GM06990 (cell line): ENCODE measurements around the gene COMP.
"Not testable (repeated sequence)": the region's sequence is repeated elsewhere in the genome, so short reads cannot be mapped to it uniquely, and the experiment has no call there.

Experiments used
- DNase-seq: peaks from one replicate; pipeline ENCODE4 v3.0.0-alpha.2; 2011; ENCODE audit not compliant: insufficient read length; ENCODE audit errors: extremely low read depth
- H3K27me3 ChIP-seq: replicated peaks from 2 replicates; pipeline ENCODE4 v1.6.0; 2011; ENCODE audit warnings: low read length; ENCODE audit not compliant: control insufficient read depth, insufficient read depth
- H3K36me3 ChIP-seq: 2 replicates; pipeline ENCODE4 v1.5.1; 2011; ENCODE audit warnings: low read length; ENCODE audit not compliant: control insufficient read depth, insufficient read depth
- H3K4me3 ChIP-seq: replicated peaks from 2 replicates; pipeline ENCODE4 v1.5.1; 2011; ENCODE audit warnings: low read depth, mild to moderate bottlenecking, control low read depth, low read length
- TF ChIP-seq, protein P1 (sequence below): IDR thresholded peaks from 2 replicates; pipeline ENCODE4 v1.5.1; 2011; ENCODE audit warnings: low read length, control low read depth, mild to moderate bottlenecking, inconsistent platforms; ENCODE audit not compliant: insufficient read depth, poor library complexity, severe bottlenecking

COMP gene

GRCh38 chr19:18817574-18817973, 26.5 kb upstream of the COMP start:
- Histone ChIP-seq H3K4me3 (no peak overlapping the region), H3K36me3 (no peaks in the 10 kb centered on the region)

DNA sequence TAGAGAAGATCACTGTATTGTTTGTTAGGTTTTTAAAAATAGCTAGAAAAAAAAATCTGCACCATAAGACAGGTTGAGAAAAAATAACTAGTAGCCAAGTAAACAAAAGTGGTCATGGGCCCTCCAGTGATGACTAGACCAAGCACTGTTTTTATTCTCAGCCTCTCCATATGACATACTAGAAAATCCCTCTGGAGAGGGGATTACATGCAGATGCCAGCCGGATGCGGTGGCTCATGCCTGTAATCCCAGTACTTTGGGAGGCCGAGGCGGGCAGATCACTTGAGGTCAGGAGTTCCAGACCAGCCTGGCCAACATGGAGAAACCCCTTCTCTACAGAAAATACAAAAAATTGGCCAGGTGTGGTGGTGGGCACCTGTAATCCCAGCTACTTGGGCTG, 25.5 kb upstream of the COMP start:
- not testable (repeated sequence) for H3K27me3 ChIP-seq, H3K4me3 ChIP-seq, DNase-seq, H3K36me3 ChIP-seq

More at GRCh38 chr19:18817574-18817973, 26.5 kb upstream of the COMP start:
- no peak for DNase-seq
- TF ChIP-seq, protein P1, sequence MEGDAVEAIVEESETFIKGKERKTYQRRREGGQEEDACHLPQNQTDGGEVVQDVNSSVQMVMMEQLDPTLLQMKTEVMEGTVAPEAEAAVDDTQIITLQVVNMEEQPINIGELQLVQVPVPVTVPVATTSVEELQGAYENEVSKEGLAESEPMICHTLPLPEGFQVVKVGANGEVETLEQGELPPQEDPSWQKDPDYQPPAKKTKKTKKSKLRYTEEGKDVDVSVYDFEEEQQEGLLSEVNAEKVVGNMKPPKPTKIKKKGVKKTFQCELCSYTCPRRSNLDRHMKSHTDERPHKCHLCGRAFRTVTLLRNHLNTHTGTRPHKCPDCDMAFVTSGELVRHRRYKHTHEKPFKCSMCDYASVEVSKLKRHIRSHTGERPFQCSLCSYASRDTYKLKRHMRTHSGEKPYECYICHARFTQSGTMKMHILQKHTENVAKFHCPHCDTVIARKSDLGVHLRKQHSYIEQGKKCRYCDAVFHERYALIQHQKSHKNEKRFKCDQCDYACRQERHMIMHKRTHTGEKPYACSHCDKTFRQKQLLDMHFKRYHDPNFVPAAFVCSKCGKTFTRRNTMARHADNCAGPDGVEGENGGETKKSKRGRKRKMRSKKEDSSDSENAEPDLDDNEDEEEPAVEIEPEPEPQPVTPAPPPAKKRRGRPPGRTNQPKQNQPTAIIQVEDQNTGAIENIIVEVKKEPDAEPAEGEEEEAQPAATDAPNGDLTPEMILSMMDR: no peak
- no peaks in the 10 kb centered on the region for H3K27me3 ChIP-seq

DNA sequence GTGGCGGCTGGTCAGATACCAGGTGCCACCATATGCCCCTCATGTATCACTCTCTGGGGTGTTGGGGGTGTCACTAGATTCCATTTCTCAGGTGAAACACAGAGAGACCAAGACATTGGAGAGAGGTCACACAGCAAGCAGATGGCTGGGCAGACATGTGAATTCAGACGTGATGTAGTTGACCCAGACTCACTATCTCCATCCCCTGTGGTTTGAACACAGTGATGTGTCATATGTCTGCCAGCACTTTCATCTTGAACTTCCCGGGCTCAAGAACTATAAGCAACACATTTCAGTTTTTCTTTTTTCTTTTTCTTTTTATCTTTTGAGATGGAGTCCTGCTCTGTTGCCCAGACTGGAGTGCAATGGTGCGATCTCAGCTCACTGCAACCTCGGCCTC, 24.6 kb upstream of the COMP start:
- no peaks in the 10 kb centered on the region; the same call in 1 of the 2 replicates for H3K27me3 ChIP-seq
- TF ChIP-seq, protein P1: no peak
- H3K36me3 ChIP-seq: no peaks in the 10 kb centered on the region
- no peak overlapping the region for H3K4me3 ChIP-seq
- DNase-seq: no peak

DNA sequence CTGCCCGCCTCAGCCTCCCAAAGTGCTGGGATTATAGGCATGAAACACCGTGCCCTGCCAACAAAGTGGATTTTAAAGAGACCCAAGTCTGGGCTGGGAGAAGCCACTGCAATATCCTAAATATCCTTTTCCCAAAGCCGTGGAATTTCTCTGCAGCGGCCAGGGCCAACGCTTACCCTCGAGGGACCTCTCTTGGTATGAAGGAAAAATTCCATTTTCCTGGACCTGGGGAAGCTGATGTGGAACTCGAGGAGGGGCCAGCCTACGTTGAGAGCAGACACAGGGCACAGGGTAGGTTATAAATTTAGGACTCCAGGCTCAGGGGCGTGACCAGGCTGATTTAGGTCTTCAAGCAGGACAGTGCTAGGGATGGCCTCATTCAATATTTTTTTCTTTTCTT, 23.0 kb upstream of the COMP start:
- Histone ChIP-seq H3K36me3 (no peaks in the 10 kb centered on the region), H3K27me3 (no peaks in the 10 kb centered on the region; the same call in none of the 2 replicates), H3K4me3 (no peak overlapping the region)
- TF ChIP-seq, protein P1: no peak
- DNase-seq: no peak

DNA sequence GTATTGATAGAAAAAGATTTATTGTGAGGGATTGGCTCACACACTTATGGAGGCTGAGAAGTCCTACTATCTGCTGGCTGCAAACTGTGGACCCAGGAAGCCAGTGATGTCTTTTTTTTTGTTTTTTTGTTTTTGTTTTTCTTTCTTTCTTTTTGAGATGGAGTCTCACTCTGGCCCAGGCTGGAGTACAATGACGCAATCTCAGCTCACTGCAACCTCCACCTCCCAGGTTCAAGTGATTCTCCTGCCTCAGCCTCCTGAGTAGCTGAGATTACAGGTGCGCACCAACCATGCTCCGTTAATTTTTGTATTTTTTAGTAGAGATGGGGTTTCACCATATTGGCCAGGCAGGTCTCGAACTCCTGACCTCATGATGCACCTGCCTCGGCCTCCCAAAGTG, 20.5 kb upstream of the COMP start:
- not testable (repeated sequence) for H3K36me3 ChIP-seq, DNase-seq, H3K4me3 ChIP-seq, H3K27me3 ChIP-seq

DNA sequence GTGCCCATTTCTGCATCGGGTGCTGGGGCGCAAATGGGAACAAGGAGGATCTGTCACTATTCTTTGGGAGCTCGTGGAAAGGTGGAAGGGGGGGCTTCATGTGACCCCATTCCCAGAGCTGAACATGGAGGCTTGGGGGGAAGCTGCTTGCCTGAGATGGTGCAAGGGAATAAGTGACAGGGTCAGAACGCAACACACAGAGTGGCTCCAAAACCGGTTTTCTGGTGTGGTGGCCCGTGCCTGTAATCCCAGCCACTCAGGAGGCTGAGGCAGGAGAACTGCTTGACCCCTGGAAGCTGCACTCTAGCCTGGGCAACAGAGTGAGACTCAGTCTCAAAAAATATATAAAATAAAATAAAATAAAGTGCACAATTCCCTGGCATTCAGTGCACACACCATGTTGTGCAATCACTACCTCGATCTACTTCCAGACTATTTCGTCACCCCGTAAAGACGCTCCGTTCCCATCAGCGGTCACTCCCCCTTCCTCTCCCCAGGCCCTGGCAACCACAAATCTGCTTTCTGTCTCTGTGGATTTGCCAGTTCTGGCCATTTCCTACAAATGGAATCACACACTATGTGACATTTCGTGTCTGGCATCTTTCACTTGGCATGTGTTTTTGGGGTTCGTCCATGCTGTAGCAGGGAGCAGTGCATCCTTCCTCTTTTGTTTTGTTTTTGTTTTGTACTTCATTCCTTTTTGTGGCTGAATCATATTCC, 18.2 kb upstream of the COMP start:
- TF ChIP-seq, protein P1: no peak
- no peak for DNase-seq
- Histone ChIP-seq H3K36me3 (no peaks in the 10 kb centered on the region), H3K27me3 (no peaks in the 10 kb centered on the region; the same call in none of the 2 replicates), H3K4me3 (no peak overlapping the region)
